Erythroblast (primary cell): ENCODE results near the gene GRM7.

Experiments
- GATA1 ChIP-seq: IDR thresholded peaks from 2 replicates; pipeline ENCODE4 v1.6.1; 2011; ENCODE audit warnings: low read depth, mild to moderate bottlenecking, control low read depth, low read length, moderate library complexity
- POLR2A ChIP-seq: IDR thresholded peaks from 2 replicates; pipeline ENCODE4 v1.6.1; 2011; ENCODE audit warnings: mild to moderate bottlenecking, low read length

DNA sequence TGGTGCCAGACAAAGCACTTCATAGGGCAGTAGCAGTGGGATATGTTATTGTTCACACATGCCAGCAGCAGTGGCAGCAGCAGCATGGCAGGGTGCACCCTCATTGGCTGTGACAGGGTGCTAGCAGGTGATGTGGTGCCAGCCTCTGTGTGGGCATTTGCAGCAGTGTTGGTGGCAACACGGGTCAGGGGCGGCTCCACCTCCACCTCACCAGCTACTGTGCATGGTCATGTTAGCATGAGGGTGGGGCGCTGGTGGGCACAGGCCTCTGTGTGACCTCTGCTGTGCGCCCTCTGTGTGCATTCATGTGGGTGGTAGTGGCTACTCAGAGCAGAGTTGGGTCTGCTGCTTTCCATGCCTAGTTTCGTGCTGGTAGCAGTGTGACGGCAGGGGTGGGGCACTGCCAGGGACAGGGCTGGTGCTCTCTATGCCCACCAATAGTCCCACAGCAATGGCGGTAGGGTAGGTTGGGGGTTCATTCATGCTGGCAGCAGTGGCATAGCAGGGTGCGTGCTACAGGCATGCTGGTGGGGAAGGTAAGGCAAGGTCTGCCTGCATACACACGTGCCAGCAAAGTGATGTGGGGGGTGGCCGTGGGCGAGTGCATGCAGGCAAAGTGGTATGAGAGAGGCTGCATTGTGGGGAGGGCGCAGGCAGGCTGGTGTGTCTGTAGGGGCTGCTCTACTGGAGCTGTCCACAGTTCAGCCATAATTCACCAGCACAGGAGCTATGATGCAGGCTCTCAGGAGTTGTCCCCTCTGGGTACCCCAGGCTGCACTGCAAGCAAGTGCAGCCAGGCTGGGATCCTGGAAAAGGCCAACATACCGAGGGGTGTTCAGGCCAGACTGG lies 402.7 kb downstream of the GRM7 start:
- TF ChIP-seq POLR2A (no peak), GATA1 (no peak)
